ENCODE measurements around the gene PHF19.

DNA sequence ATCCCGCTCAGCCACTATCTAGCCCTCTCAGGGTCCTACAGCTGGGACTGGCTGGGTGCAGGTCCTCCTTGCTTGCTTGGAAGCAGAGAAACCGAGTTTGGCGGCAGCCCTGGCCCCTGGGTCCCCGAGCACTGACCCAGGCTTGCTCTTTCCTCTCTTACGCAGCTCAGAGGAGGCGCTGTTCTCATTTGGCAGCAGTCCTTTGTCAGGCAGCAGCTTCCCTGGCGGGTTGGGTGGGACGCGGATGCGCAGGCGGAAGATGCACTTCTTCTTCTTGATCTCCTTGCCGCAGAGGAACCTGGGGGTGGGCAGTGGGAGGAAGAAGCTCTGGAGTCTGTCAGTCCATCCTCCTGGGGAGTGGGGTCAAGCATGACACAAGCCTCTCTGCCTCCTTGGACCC is 14.5 kb downstream of the PHF19 start:
- TF ChIP-seq POLR2AphosphoS5 (IDR thresholded peaks at IDR 0.05; ENCODE audit: insufficient read depth in 1 of 2, low read depth in 1 of 2) (no peak), CTCF (IDR thresholded peaks at IDR 0.05) (no peak), POLR2A (IDR thresholded peaks at IDR 0.05) (no peak)
